Heart left ventricle (tissue), 13 donors: ENCODE results near the gene PPRC1.
"Not testable (repeated sequence)": the region's sequence is repeated elsewhere in the genome, so short reads cannot be mapped to it uniquely, and the experiment has no call there.

Experiments used
- POLR2A ChIP-seq, 2 donors: fragments of 450-650 bp; IDR thresholded peaks; one replicate each; pipeline ENCODE4 v1.6.1; 2017; ENCODE audit warnings: antibody characterized with exemption in 2 of 2, mild to moderate bottlenecking in 2 of 2, moderate library complexity in 2 of 2
- TF ChIP-seq, protein P1 (sequence below), 12 donors: fragments of 200-600 bp; sonication (generic) in 4 of 12; IDR thresholded peaks; one replicate each; pipeline versions ENCODE4 v1.5.0 to v1.8.0; 2018 to 2022; ENCODE audit warnings: antibody characterized with exemption in 12 of 12, mild to moderate bottlenecking in 5 of 12
- donor health status: ischemic (EF 13 %, LVEDD 7.1; RV severe dilation, severe dysfunction).
- donor health status: DM: no; HTN: yes; CAD: no.
- donor health status: DM: no; HTN: no; CAD: no.
- donor health status: ischemic (EF 25% LVEDD 6.9; RV normal size, moderate dysfunction).
- donor health status: ischemic (EF 25% LVEDD 5.7; RV mildly dilated, moderate dysfunction).
- donor health status: ischemic (EF 35%, LVEDD 5.7; RV mildly dilated, moderate dysfunction).
- donor health status: nonischemic (EF 11% LVEDD 7.7; RV severe dilation, severe dysfunction).
- donor health status: DM: yes; HTN: yes; CAD: no.
- donor health status: PGD.
- donor health status: ischemic (EF 29% LVEDD 5.4; RV normal size, mild dysfunction).
- donor health status: nonischemic (EF 23%, LVEDD 6.1; RV moderate dilation, normal function).

DNA sequence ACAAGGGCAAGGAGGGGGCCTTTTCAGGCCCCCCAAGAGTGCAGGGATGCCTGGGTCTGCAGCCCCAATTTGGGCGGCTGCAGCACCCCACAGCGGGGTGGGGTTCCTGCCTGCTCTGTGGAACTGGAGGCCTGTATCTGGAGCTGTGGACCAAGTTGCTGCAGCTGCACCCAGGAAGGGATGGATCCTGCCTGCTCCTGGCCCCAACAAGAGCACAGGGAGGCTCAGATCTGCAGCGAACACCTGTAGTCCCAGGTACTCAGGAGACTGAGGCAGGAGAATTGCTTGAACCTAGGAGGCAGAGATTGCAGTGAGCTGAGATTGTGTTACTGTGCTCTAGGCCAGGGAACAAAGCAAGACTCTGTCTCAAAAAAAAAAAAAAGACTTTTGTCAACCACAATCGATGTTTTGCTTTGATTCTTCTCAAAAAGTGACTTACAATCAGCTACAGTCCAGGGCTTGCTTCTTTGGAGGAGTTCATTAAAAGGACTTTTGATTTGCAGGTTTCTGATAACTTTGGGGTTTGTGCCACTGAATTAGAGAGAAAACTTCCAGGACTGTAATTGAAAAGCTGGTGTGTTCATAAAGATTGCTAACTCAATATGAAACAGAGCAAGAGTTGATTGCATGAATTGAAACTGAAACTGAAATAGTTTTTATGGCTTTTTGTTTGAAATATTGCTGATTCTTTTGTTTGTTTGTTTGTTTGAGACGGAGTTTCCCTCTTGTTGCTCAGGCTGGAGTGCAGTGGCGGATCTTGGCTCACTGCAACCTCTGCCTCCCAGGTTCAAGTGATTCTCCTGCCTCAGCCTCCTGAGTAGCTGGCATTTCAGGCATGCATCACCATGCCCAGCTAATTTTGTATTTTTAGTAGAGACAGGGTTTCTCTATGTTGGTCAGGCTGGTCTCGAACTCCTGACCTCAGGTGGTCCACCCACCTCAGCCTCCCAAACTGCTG lies 56.4 kb downstream of the PPRC1 start:
- TF ChIP-seq, protein P1, sequence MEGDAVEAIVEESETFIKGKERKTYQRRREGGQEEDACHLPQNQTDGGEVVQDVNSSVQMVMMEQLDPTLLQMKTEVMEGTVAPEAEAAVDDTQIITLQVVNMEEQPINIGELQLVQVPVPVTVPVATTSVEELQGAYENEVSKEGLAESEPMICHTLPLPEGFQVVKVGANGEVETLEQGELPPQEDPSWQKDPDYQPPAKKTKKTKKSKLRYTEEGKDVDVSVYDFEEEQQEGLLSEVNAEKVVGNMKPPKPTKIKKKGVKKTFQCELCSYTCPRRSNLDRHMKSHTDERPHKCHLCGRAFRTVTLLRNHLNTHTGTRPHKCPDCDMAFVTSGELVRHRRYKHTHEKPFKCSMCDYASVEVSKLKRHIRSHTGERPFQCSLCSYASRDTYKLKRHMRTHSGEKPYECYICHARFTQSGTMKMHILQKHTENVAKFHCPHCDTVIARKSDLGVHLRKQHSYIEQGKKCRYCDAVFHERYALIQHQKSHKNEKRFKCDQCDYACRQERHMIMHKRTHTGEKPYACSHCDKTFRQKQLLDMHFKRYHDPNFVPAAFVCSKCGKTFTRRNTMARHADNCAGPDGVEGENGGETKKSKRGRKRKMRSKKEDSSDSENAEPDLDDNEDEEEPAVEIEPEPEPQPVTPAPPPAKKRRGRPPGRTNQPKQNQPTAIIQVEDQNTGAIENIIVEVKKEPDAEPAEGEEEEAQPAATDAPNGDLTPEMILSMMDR (IDR thresholded peaks at IDR 0.05), result not testable (repeated sequence)
- TF ChIP-seq POLR2A (IDR thresholded peaks at IDR 0.05), result not testable (repeated sequence)
